Measurements from ENCODE around the gene GPR35. TPM values are rescaled to one million over a fixed set of nuclear protein-coding genes. Genes with fewer than 3 reads are reported as not detected.
A peak's percentile ranks its signal among the peaks of the same experiment; 100 is the strongest.

Gene GPR35
- total RNA-seq, 4 donors from 2014 or later = 0.51 to 7.9 (median 1.7) TPM; not detected in 1

DNA sequence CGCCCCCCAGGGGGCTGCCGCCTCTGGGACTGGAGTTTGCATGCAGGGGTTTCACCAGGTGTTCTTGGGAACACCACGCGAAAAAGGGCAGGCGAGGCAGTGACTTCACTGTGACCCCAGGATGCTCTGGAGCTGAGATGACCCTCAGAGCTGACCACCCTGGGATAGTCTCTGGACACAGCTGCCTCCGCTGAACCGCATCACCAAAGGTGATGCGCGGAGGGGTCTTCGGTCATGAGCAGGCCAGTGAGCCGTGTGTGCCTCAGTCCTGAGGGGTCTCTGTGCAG, 17.5 kb downstream of the GPR35 start:
- Histone ChIP-seq H3K4me3 (no peak overlapping the region), H3K9me3 (no peaks in the 10 kb centered on the region), H3K27ac (no peak overlapping the region), H3K36me3 (no peaks in the 10 kb centered on the region), H3K27me3 (no peaks in the 10 kb centered on the region), H3K4me1 (no peaks in the 10 kb centered on the region)
- DNase-seq = no peak
- no peak for TF ChIP-seq POLR2A (IDR thresholded peaks at IDR 0.05)
- TF ChIP-seq, protein P1, sequence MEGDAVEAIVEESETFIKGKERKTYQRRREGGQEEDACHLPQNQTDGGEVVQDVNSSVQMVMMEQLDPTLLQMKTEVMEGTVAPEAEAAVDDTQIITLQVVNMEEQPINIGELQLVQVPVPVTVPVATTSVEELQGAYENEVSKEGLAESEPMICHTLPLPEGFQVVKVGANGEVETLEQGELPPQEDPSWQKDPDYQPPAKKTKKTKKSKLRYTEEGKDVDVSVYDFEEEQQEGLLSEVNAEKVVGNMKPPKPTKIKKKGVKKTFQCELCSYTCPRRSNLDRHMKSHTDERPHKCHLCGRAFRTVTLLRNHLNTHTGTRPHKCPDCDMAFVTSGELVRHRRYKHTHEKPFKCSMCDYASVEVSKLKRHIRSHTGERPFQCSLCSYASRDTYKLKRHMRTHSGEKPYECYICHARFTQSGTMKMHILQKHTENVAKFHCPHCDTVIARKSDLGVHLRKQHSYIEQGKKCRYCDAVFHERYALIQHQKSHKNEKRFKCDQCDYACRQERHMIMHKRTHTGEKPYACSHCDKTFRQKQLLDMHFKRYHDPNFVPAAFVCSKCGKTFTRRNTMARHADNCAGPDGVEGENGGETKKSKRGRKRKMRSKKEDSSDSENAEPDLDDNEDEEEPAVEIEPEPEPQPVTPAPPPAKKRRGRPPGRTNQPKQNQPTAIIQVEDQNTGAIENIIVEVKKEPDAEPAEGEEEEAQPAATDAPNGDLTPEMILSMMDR (IDR thresholded peaks at IDR 0.05) = no peak
- intact Hi-C loops (cut with DNase I; ENCODE audit: low total_unique reads) = no loop called here

DNA sequence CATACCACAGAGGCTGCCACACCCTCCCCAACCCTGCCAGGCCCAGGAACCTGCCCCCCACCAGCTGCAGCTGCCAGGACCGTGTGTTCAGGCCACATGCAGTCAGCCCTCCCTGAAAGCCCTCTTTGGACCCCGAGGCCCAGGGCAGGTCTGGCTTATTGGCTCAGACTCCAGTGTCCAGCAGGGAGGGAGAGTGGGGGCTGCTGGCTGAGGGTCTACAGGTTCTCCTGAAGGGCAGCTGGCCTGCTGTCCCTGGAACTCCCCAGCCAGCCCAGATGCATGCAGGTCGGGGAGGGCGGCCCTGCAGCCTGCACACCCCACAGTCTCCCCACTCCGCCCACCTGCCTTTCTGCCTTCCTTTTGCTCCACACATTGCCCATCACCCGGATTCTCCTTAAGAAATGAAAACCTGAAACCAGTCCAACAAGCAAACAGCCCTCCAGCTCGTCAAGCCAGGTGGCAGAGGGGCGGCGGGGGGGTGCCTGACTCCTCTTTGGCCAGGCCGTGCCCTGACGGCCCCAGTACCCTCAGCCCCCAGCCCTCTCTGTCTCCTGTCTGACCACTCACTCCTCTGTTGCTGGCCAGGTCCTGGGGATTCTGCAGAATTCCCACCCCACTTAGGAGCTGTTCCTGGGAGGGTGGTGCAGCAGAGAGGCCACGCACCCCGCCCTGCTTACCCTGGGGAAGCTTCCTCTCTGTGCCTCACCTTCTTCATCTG, 18.0 kb downstream of the GPR35 start:
- Histone ChIP-seq H3K4me1 (no peaks in the 10 kb centered on the region), H3K27ac (no peak overlapping the region), H3K9me3 (no peaks in the 10 kb centered on the region), H3K36me3 (no peaks in the 10 kb centered on the region), H3K4me3 (no peak overlapping the region), H3K27me3 (no peaks in the 10 kb centered on the region)
- TF ChIP-seq, protein P1 (IDR thresholded peaks at IDR 0.05) = no peak
- TF ChIP-seq POLR2A (IDR thresholded peaks at IDR 0.05) = no peak
- DNase-seq = peak in 1 of 2 donors; percentile 10
- intact Hi-C loops (cut with DNase I; ENCODE audit: low total_unique reads) = no loop called here

GRCh38 chr2:240643811-240644150, 18.5 kb downstream of the GPR35 start:
- Histone ChIP-seq H3K27me3 (no peaks in the 10 kb centered on the region), H3K27ac (no peak overlapping the region), H3K9me3 (no peaks in the 10 kb centered on the region), H3K36me3 (no peaks in the 10 kb centered on the region), H3K4me3 (no peak overlapping the region), H3K4me1 (no peaks in the 10 kb centered on the region)
- TF ChIP-seq, protein P1 (IDR thresholded peaks at IDR 0.05) = no peak
- no peak for TF ChIP-seq POLR2A (IDR thresholded peaks at IDR 0.05)
- no peak for DNase-seq
- intact Hi-C loops (cut with DNase I; ENCODE audit: low total_unique reads) = no loop called here

DNA sequence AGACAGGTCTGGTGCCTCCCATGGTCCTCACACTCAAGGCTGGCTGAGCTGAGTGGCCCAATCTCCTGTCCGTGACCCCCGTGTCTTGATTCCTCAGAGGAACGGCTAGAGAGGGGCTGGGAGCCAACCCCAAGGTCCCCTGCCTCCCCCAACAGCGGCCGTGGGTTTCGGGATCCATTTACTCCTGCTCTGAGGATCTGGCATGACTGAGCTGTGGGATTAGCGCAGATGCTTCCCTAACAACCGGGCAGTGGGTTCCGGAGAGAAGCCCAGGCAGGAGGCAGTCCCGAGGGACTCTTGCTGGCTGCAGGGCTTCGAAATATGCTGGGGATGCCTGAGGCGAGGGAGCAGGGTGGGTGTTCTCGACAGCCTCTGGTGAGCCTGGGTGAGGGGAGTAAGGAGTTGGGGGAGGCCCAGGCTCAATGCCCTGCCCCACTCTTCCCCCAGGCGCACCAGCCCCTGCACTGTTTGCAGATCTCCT, 18.9 kb downstream of the GPR35 start:
- no peaks in the 10 kb centered on the region for H3K27me3 ChIP-seq
- DNase-seq = peak in 1 of 2 donors; percentile 10

GRCh38 chr2:240644859-240645301, 19.6 kb downstream of the GPR35 start:
- H3K27me3 ChIP-seq = no peaks in the 10 kb centered on the region
- no peak for DNase-seq
- intact Hi-C loops (cut with DNase I; ENCODE audit: low total_unique reads) = no loop called here
- H3K4me1 ChIP-seq = no peaks in the 10 kb centered on the region
- no peaks in the 10 kb centered on the region for H3K9me3 ChIP-seq
- no peaks in the 10 kb centered on the region for H3K36me3 ChIP-seq
- TF ChIP-seq POLR2A (IDR thresholded peaks at IDR 0.05) = no peak
- TF ChIP-seq, protein P1 (IDR thresholded peaks at IDR 0.05) = no peak
- H3K27ac ChIP-seq = no peak overlapping the region
- no peak overlapping the region for H3K4me3 ChIP-seq

More for the DNA sequence above, 18.9 kb downstream of the GPR35 start:
- no peak overlapping the region for H3K4me3 ChIP-seq
- no peaks in the 10 kb centered on the region for H3K36me3 ChIP-seq
- no peaks in the 10 kb centered on the region for H3K4me1 ChIP-seq
- no peaks in the 10 kb centered on the region for H3K9me3 ChIP-seq
- no peak overlapping the region for H3K27ac ChIP-seq
- no peak for TF ChIP-seq POLR2A (IDR thresholded peaks at IDR 0.05)
- TF ChIP-seq, protein P1 (IDR thresholded peaks at IDR 0.05) = no peak
- intact Hi-C loops (cut with DNase I; ENCODE audit: low total_unique reads) = no loop called here
